Stimulated activated CD4-positive, alpha-beta T cell treated with anti-CD3 and anti-CD28 coated beads, TNF-alpha, amount 100 ng/mL, for 4 hours (primary cell): ENCODE data around the gene GRIA4.

ENCODE experiments used
- DNase-seq, 3 experiments: peaks; one replicate each; pipeline ENCODE4 v3.0.0-alpha.2; 2020; ENCODE audit warnings: low read depth in 3 of 3

GRIA4 gene

DNA sequence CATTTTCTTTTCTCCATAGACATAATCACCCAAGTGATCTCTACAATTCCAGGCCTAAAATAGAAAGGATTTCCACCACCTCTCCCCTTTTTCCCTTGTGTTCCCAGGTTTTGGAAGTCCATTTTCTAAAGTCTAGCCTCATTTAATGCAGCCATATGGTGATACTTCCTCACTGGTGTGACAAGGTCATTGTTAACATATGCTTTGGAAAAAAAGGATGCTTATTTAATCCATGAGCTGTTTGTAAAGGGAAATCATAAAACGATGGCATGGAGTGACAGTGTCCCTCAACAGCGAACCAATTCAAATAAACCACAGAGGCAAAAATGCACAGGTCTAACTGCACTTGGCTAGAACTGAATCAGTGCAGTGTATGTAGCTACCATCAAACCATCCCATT is 26.6 kb downstream of the GRIA4 start:
- no peak for DNase-seq

DNA sequence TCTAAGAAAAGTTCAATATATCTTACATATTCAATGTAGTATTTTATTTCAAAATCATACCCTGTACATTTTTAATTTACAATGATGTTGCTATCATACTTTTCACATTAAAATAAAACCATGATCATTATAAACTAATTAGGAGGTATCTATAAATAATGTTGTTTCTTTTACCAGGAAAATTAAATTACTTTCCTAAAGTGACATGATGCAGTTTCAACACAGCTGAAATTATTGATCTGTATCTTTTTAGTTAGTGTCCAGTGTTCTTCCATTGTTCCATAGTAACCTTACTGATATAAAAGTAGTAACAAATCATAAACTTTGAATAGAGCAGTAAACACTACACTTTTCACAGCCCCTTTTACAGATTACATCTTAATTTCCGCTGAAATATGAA is 29.7 kb downstream of the GRIA4 start:
- DNase-seq: no peak

DNA sequence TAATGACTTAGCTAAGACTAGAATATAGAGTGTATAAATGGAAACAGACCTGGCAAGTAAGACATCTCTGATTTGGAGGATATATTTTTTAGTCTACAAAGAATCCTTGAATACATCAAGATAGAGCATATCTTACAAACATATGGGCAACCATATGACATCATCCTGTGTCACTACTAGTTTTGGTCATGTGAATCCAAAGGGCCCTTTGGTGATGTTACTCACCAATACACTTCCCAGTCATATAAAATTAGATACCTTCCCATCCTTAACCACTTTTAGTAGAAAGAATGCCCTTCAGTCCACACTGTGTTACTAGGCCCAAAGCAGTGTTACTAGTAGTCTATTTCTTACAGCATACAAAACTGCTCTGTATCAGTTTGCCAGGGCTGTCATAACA is 31.6 kb downstream of the GRIA4 start:
- no peak for DNase-seq

- DNase-seq: no peak
These were observed 33.0 kb downstream of the GRIA4 start for GRCh38 chr11:105642870-105643269.

GRCh38 chr11:105644839-105645573 is 35.1 kb downstream of the GRIA4 start:
- no peak for DNase-seq

DNA sequence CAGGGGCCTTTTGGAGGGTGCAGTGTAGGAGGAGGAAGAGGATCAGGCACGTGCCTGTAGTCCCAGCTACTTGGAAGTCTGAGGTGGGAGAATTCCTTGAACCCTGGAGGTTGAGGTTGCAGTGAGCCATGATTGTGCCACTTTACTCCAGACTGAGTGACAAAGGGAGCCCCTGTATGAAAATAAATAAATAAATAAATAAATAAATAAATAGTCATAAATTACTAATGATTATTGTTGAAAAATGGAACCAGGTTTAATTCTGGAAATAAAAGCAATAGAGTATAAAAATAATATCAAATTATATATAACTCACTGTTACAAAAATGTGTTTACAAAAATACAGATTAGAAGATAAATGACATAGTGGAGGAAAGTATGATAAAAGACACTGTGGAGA is 37.9 kb downstream of the GRIA4 start:
- no peak for DNase-seq

GRCh38 chr11:105648762-105649161 is 38.9 kb downstream of the GRIA4 start:
- DNase-seq: no peak

DNA sequence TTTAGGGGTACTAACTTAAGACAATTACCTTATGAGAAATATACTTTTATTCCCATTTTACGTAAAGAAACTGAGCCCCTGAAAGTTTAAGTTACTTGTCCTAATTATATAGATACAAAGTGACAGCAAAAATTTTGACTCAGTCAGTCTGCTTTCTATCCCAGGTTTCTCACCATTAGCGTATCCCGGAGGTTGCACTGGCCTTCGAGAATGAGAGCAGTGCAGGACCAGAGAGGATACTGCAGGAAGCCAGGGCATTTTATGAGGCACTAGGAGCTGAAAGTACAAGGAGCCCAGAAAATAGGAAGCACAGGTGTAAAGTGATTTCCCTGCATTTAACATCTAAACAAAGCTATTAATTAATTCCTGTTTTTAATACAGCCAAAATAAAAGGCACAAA is 55.4 kb downstream of the GRIA4 start:
- no peak for DNase-seq

DNA sequence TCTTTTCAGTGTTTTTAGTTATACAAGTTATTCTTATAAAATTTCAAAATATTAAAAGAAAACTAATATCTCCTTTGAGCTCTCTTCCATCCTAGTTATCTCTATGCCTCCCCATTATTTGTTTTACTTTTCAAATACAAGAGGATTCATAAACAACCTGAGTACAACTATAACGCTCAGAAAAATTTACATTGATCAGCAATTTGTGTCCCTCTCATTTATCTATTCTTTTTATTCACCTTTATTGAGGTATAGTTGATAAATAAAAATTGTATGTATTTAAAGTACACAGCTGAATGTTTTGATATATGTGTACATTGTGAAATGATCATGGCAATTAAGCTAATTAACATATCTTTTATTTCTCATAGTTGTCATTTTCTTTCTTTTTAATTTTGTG is 57.6 kb downstream of the GRIA4 start:
- no peak for DNase-seq

- no peak for DNase-seq
These were observed 60.9 kb downstream of the GRIA4 start for GRCh38 chr11:105670811-105671210.

DNA sequence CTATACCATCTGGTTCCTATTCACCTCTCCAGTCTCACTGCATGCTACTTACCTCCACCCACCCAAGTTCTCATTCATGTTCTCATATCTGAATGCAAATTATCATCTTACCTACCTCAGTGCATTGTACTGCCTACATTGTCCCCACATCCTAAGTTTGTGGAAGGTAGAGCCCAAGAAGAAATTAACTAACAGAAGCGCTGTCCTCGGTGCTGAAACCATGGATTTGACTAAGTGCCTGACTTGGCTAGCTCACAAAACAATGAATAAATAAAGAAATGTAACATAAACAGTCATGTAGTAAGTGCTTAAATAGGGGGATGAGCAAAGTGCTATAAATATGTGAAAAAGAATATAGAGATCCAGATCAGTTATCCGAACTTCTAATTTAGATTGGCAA is 63.2 kb downstream of the GRIA4 start:
- no peak for DNase-seq

DNA sequence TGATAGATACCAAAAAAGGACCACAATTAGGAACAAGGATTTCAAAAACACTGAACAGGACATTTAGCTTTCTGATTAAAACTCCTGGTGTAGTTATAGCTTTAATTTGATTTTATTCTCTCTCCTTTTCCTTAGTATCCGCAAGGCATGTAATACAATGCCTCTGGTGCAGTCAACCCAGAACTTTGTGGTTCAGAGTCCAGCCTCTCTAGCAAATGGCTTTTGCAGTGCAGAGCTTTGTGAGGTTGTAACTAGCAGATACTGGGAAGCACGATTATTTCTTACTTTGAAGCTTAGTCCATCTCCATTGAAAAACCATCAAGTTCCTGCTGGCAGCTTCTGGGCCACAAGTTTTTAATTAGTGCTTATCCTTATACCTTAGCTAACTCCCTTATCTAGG is 79.8 kb downstream of the GRIA4 start:
- no peak for DNase-seq

- DNase-seq: no peak
These were observed 80.6 kb downstream of the GRIA4 start for GRCh38 chr11:105690467-105690866.

GRCh38 chr11:105693075-105693759 is 83.3 kb downstream of the GRIA4 start:
- DNase-seq: no peak

DNA sequence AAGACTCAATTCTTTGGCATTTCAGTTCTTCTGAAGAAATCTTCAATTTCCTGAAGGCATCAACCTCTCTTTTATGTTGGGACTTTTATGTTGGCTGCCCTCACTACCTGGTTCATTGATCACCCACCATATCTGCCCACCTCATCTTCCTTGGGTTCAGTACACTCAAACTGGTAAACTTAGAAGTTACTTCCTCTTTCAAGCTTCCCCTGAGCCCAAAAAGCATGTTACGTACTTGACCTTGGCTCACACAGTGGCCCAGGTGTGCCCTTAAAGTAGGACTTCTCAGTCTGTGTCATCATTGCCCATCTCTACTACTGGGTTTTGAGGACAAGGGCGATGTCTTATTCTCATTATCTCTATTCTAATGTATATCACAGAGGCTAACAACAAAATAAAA is 86.1 kb downstream of the GRIA4 start:
- DNase-seq: no peak

DNA sequence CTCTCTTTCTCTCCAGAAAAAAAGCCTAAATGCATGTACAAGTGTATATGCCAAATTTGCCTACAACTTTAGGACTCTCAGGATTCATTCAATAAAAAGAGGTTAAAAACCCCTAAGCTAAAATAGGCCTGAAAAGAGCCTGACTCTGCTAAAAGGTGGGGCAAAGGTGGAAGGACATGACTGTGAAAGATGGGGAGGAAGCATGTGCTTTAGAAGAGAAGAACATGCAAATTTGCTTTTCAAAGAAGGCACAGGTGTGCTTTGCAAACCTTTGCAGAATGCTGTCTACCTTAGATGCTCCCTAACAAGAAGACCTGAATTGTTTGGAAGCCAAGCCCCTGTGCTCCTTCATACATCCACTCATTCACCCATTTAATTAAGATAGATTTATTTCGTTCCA is 87.4 kb downstream of the GRIA4 start:
- no peak for DNase-seq

DNA sequence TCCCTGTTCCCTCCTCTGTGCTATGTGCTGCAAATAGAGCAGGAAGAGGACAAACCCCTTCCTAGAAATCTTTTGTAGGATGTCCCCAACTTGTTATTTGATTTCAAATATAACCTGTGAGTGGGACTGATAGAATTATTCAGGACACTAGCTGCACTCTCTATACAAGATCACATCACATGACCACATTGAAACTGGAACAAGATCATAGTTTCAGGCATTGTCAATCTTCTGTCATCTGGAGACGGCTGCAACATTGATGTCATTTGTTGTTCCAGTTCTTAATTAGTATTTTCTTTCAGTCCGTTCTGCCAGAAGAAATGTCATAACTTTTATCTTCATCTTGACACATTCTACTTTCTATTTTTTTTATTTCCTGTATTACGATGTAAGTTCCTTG is 89.3 kb downstream of the GRIA4 start:
- no peak for DNase-seq

DNA sequence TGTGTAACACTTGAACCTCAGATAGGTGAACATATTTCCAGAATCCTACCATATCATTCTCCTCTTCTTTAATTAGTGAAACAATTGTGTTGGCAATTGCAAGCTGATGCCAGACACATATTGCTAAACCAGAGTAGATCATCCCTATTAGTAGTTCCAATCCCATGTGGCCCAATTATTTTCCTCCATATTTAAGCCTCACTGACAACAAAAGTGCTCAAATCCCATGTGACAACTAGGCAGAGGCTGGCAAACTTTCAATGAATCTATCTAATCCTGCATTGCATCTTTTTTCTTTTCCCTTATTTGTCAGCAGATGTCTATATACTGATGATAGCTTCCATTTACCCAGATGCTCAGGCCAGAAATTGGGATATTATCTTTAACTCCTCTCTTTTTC is 90.4 kb downstream of the GRIA4 start:
- DNase-seq: no peak

- no peak for DNase-seq
These were observed 91.2 kb downstream of the GRIA4 start for GRCh38 chr11:105701098-105701497.

GRCh38 chr11:105705786-105706530 is 96.1 kb downstream of the GRIA4 start:
- DNase-seq: no peak

DNA sequence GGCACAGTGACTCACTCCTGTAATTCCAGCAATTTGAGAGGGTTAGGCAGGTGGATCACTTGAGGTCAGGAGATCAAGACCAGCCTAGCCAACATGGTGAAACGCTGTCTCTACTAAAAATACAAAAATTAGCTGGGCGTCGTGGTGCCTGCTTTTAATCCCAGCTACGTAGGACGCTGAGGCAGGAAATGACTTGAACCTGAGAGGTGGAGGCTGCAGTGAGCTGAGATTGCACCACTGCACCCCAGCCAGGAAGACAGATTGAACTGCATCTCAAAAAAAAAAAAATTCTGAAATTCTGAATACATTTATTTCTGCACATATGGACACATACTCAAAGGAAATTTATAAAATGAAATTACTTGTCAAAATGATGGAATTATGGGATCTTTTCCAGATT is 103.2 kb downstream of the GRIA4 start:
- no peak for DNase-seq

DNA sequence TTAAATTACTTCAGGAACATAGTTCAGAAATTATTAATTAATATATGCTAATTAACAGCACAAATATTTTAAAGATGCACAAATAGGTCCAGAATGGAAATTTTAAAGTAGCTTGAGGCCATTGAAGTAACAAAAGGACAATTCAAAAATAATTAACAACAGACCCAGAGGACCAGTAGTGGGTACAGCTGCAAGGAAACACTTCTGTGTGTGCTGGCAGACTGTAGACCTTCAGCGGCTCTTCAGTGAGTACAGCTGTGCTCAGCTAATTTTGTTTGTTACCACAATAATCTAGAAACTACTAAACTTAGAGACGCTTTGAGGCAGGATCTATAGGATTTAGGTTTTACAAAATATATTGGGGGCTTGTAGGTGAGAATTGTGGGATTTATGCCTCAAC is 103.8 kb downstream of the GRIA4 start:
- DNase-seq: no peak

DNA sequence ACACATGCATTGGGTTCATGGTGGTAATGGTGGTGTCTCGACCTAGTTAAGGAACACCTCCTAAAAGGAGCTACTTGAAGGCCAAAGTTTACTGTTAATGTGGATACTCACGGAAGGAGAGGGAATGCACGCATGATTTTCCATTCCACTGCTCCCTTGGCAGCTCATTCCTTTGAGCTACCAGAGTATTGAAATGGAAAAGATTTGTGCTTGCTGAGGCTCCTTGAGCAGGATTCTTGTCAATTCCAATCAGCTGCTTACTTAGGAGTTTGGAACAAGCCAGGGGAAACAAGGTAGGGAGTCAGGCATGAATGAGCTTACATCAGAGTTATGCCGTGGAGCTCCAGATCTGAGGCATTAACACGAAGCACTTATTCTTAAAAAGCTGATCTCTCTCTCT is 108.8 kb downstream of the GRIA4 start:
- DNase-seq: no peak
